HepG2 (cell line): ENCODE results near the gene OTOP3. TPM values are rescaled to one million over a fixed set of nuclear protein-coding genes. Genes with fewer than 3 reads are reported as not detected.
"Not testable (repeated sequence)": the region's sequence is repeated elsewhere in the genome, so short reads cannot be mapped to it uniquely, and the experiment has no call there.

Source experiments
- ATAC-seq: fragments of 200-7000 bp; cut with Tn5 transposase; 3 replicates; pipeline ENCODE4 v1.9.1; 2020; ENCODE audit warnings: mild to moderate bottlenecking, moderate library complexity
- BruUV-seq: library from RNA; stranded (reverse); fragments of 400-500 nt; replicated peaks from 2 replicates; lab custom pipeline; 2021; lab: Mats Ljungman, UMichigan
- CTCF ChIA-PET: fragments of 300-600 bp; formaldehyde crosslinking; extraction: SDS; loops from one replicate; lab custom pipeline; 2021; ENCODE audit warnings: low total read pairs, inconsistent platforms, low intra/inter-chr PET ratio; lab: Yijun Ruan, JAX
- POLR2A ChIA-PET: fragments of 350-600 bp; sonication (Branson Sonifier 250); formaldehyde crosslinking; loops from one replicate; lab custom pipeline; 2020; ENCODE audit warnings: antibody characterized with exemption, inconsistent platforms; lab: Yijun Ruan, JAX
- DNase-seq: peaks from one replicate; pipeline ENCODE4 v3.0.0-alpha.2; 2015; ENCODE audit warnings: low spot score
- FAIRE-seq: peaks from 3 replicates; lab custom pipeline; 2011; peaks lifted over from hg19 to GRCh38; lab: Jason Lieb, UNC
- H2AFZ ChIP-seq: one replicate; pipeline ENCODE4 v1.6.1; 2011; ENCODE audit warnings: low read length, inconsistent platforms
- H3K27ac ChIP-seq: fragments of 300-600 bp; 3 replicates; pipeline ENCODE4 v1.8.0; 2011; ENCODE audit warnings: mixed run types, mild to moderate bottlenecking, mixed read lengths, low read length, inconsistent platforms; ENCODE audit not compliant: insufficient read depth; ENCODE audit errors: extremely low read length
- H3K27me3 ChIP-seq, 2 experiments: fragments of 200-600 bp in 1 of 2; 2 replicates in 1 of 2; 3 replicates in 1 of 2; pipeline versions ENCODE4 v1.6.0 to v1.8.0; 2011; ENCODE audit warnings: low read length in 2 of 2, mild to moderate bottlenecking in 2 of 2, moderate library complexity in 2 of 2, inconsistent platforms in 1 of 2; ENCODE audit not compliant: insufficient read depth in 2 of 2, control insufficient read depth in 1 of 2
- H3K36me3 ChIP-seq, 2 experiments: fragments of 200-600 bp in 1 of 2; replicated peaks in 1 of 2; 2 replicates in 1 of 2; 3 replicates in 1 of 2; pipeline versions ENCODE4 v1.5.1 to v1.8.0; 2011; ENCODE audit warnings: low read length in 2 of 2, inconsistent platforms in 1 of 2; ENCODE audit not compliant: insufficient read depth in 2 of 2, control insufficient read depth in 1 of 2
- H3K4me1 ChIP-seq: 2 replicates; pipeline ENCODE4 v1.5.1; 2012; ENCODE audit warnings: low read length, inconsistent platforms; ENCODE audit not compliant: insufficient read depth
- H3K4me2 ChIP-seq: 2 replicates; pipeline ENCODE4 v1.6.0; 2011; ENCODE audit warnings: low read depth, low read length, inconsistent platforms
- H3K4me3 ChIP-seq, 3 experiments: fragments of 200-600 bp in 1 of 3; sonication (generic), shearing (Covaris generic) in 1 of 3; replicated peaks in 1 of 3; 2 replicates each; pipeline ENCODE4 v1.5.1; 2011 to 2016; ENCODE audit warnings: low read length in 3 of 3, inconsistent platforms in 2 of 3, low read depth in 2 of 3, mild to moderate bottlenecking in 2 of 3, control low read depth in 1 of 3, mixed read lengths in 1 of 3; ENCODE audit not compliant: insufficient read depth in 1 of 3
- H3K79me2 ChIP-seq: one replicate; pipeline ENCODE4 v1.6.1; 2011; ENCODE audit warnings: low read length, inconsistent platforms; ENCODE audit not compliant: insufficient read depth
- H3K9ac ChIP-seq: 2 replicates; pipeline ENCODE4 v1.6.0; 2011; ENCODE audit warnings: mild to moderate bottlenecking, low read depth, low read length, inconsistent platforms; ENCODE audit not compliant: insufficient read depth
- H3K9me3 ChIP-seq: 2 replicates; pipeline ENCODE4 v1.5.1; 2012; ENCODE audit warnings: mild to moderate bottlenecking, low read length
- H4K20me1 ChIP-seq: 2 replicates; pipeline ENCODE4 v1.6.0; 2011; ENCODE audit warnings: inconsistent platforms, mild to moderate bottlenecking, low read length, moderate library complexity; ENCODE audit not compliant: insufficient read depth
- GABPB1 ChIP-seq: IDR thresholded peaks from 2 replicates; pipeline ENCODE4 v1.6.1; 2016; ENCODE audit warnings: mild to moderate bottlenecking, missing genetic modification reagents, moderate library complexity, missing compliant biosample characterization
- HNF4A ChIP-seq: sonication (generic); formaldehyde crosslinking; IDR thresholded peaks from 2 replicates; pipeline ENCODE4 v1.4.0; 2020; ENCODE audit warnings: missing genetic modification reagents
- ZNF7 ChIP-seq: IDR thresholded peaks from 2 replicates; pipeline ENCODE4 v1.6.1; 2016; ENCODE audit warnings: missing biosample characterization, missing genetic modification reagents
- ZNF768 ChIP-seq: sonication (generic); formaldehyde crosslinking; IDR thresholded peaks from 2 replicates; pipeline ENCODE4 v1.4.0; 2020; ENCODE audit warnings: missing genetic modification reagents
- WGBS: methylation state at CpG from one replicate; pipeline ENCODE4 v1.1.6; 2017; ENCODE audit warnings: low lambda C conversion rate; 5-methylcytosine and 5-hydroxymethylcytosine counted together
- in situ Hi-C: cut with HindIII; loops from 2 replicates; pipeline ENCODE4 v1.10.0; 2017; ENCODE audit warnings: low pct_unique_long_range_greater_than_20kb; ENCODE audit not compliant: extremely low pct_ligation_motif_present
- intact Hi-C: fragments of 100-400 bp; cut with micrococcal nuclease; formaldehyde crosslinking; loops from one replicate; pipeline ENCODE4 v1.10.0; 2022; ENCODE audit not compliant: unreplicated experiment
- polyA plus RNA-seq, 8 experiments: library from polyadenylated mRNA; depleted of rRNA in 3 of 8; stranded (reverse) in 7 of 8; unstranded in 1 of 8; fragments of >200 nt; fragmentation: Illumina TruSeq in 4 of 8; extraction: Trizol in 4 of 8; gene quantifications; 2 replicates each; pipeline versions ENCODE4 v1.2.1 to v1.2.3, GENCODE V29; 2011 to 2016; ENCODE audit warnings: low read depth in 4 of 8, missing spikeins in 1 of 8, mixed read lengths in 1 of 8; ENCODE audit not compliant: insufficient read depth in 1 of 8
- total RNA-seq, 5 experiments: library from RNA; depleted of rRNA; stranded (reverse); fragments of >200 nt; fragmentation: Illumina TruSeq; extraction: Trizol; gene quantifications; 2 replicates each; pipeline ENCODE4 v1.2.3, GENCODE V29; 2016; ENCODE audit warnings: low read depth in 1 of 5

The OTOP3 gene
- total and polyA plus RNA-seq, 2 of the 13 experiments (the other 11 are each of a cell fraction or from before 2014, with no cell fraction given), result not detected

DNA sequence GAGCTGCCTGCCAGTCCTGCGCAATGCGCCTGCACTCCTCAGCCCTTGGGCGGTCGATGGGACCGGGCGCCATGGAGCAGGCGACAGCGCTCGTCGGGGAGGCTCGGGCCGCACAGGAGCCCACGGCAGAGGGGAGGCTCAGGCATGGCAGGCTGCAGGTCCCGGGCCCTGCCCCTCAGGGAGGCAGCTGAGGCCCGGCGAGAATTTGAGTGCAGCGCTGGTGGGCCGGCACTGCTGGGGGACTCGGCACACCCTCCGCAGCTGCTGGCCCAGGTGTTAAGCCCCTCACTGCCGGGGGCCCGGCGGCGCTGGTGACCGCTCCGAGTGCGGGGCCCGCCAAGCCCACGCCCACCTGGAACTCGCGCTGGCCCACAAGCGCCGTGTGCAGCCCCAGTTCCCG, 28.7 kb upstream of the OTOP3 start:
- POLR2A ChIA-PET, result interaction anchor here (1.4 to 2.0 kb wide), 2 partner anchors 34 to 54 kb away, joined by 3 to 12 read pairs; partner anchors contain the start of gene FDXR
- Histone ChIP-seq H4K20me1 (no peaks in the 10 kb centered on the region), H3K27ac (no peak overlapping the region), H3K79me2 (no peaks in the 10 kb centered on the region)
- in situ Hi-C loops, result no loop called here
- intact Hi-C loops, result no loop called here
- TF ChIP-seq ZNF768 (CRISPR knock-in tag), result peak; percentile 2; the same call in 1 of the 2 replicates
- TF ChIP-seq ZNF7 (CRISPR knock-in tag), result no peak
- TF ChIP-seq, all 625 proteins: peak for 1
- WGBS, result 83% methylated on average over 20 of the region's 34 CpGs
- CTCF ChIA-PET, result no interaction called here
- Histone ChIP-seq H3K9me3 (no peaks in the 10 kb centered on the region), H2AFZ (no peak overlapping the region), H3K4me3 (no peak overlapping the region), H3K4me1 (peaks cover 21% of the 10 kb centered on the region; the same call in 1 of the 2 replicates), H3K27me3 (peaks cover 3 to 25% of the 10 kb centered on the region in 2 experiments), H3K36me3 (no peaks in the 10 kb centered on the region), H3K9ac (no peak overlapping the region), H3K4me2 (no peak overlapping the region)
- no TSS peak for BruUV-seq
- ATAC-seq, result no peak
- DNase-seq, result no peak
- FAIRE-seq, result no peak

DNA sequence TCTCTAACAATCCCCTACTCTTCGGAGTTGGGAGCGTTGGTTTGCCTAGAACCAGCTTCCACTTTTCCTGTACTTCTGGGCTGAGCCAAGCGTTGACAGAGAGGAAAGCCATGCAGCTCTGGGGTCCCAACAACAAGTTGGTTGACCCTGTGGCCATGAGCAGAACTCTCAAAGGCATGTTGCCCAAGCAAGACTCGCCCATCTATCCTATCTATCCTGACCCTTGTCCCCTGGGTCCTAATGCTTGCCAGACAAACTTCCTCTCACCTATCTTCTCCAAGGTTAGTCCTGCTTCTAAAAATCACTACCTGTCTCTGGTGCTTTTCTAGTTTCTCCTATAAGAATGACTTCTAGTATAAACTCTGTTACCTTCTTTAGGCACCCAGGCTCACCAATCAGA, 26.6 kb upstream of the OTOP3 start:
- H2AFZ ChIP-seq, BruUV-seq, H4K20me1 ChIP-seq, intact Hi-C loops, H3K4me3 ChIP-seq, CTCF ChIA-PET, H3K4me2 ChIP-seq, ATAC-seq, H3K36me3 ChIP-seq, DNase-seq, H3K9me3 ChIP-seq, H3K79me2 ChIP-seq, H3K9ac ChIP-seq, POLR2A ChIA-PET, in situ Hi-C loops, H3K27ac ChIP-seq, FAIRE-seq: not testable (repeated sequence)
- TF ChIP-seq HNF4A (CRISPR knock-in tag), result peak; percentile 7; the same call in 1 of the 2 replicates
- peak; percentile 27; the same call in 1 of the 2 replicates for TF ChIP-seq GABPB1 (CRISPR knock-in tag)
- Histone ChIP-seq H3K4me1 (peaks cover 24% of the 10 kb centered on the region; the same call in 1 of the 2 replicates), H3K27me3 (peaks cover 0 to 13% of the 10 kb centered on the region in 2 experiments; a peak in 2 of 5 replicates)
- 34% methylated on average over 4 of the region's 4 CpGs for WGBS
